Loucy (cell line): ENCODE data around the gene RANBP2.
"Not testable (repeated sequence)": the region's sequence is repeated elsewhere in the genome, so short reads cannot be mapped to it uniquely, and the experiment has no call there.

Experiments used
- CTCF ChIP-seq: fragments of 200-600 bp; sonication (generic); conservative IDR thresholded peaks from 2 replicates; pipeline ENCODE4 v1.5.1; 2014; ENCODE audit warnings: mild to moderate bottlenecking, antibody characterized with exemption, low read length
- EZH2phosphoT487 ChIP-seq: fragments of 200-600 bp; IDR thresholded peaks from 2 replicates; pipeline ENCODE4 v1.6.1; 2018; ENCODE audit warnings: antibody characterized with exemption, mild to moderate bottlenecking, moderate library complexity, borderline replicate concordance

- not testable (repeated sequence) for TF ChIP-seq EZH2phosphoT487, CTCF
Measured at GRCh38 chr2:108767859-108768258, 48.6 kb downstream of the RANBP2 start.
